ENCODE data around the gene CAMK4. TPM values are rescaled to one million over a fixed set of nuclear protein-coding genes. Genes with fewer than 3 reads are reported as not detected.

CAMK4 gene
- total RNA-seq, 1 donor from 2014 or later: 33.7 TPM

- DNase-seq: no peak
Observed at GRCh38 chr5:111224561-111225345, 569 bp downstream of the CAMK4 start.

GRCh38 chr5:111225926-111226325 lies 1.7 kb downstream of the CAMK4 start:
- no peak for TF ChIP-seq CTCF (IDR thresholded peaks at IDR 0.05; ENCODE audit: partially characterized antibody, unreplicated experiment)

More at GRCh38 chr5:111224561-111225345, 569 bp downstream of the CAMK4 start:
- Mint-ChIP-seq H3K9me3 (ENCODE audit: unreplicated experiment) (peaks cover 8% of the 10 kb centered on the region), H3K4me3 (ENCODE audit: unreplicated experiment) (peak overlapping the region; percentile 91), H3K36me3 (ENCODE audit: unreplicated experiment) (no peaks in the 10 kb centered on the region), H3K4me1 (ENCODE audit: low read depth, unreplicated experiment) (peaks cover 24% of the 10 kb centered on the region), H3K27ac (ENCODE audit: unreplicated experiment) (peak overlapping the region; percentile 79), H3K27me3 (ENCODE audit: unreplicated experiment) (peaks cover 15% of the 10 kb centered on the region)
- no peak for TF ChIP-seq CTCF (IDR thresholded peaks at IDR 0.05; ENCODE audit: partially characterized antibody, unreplicated experiment)

GRCh38 chr5:111226556-111226955 lies 2.4 kb downstream of the CAMK4 start:
- no peak overlapping the region for H3K27ac Mint-ChIP-seq (ENCODE audit: unreplicated experiment)
- H3K9me3 Mint-ChIP-seq (ENCODE audit: unreplicated experiment): peaks cover 8% of the 10 kb centered on the region
- no peaks in the 10 kb centered on the region for H3K36me3 Mint-ChIP-seq (ENCODE audit: unreplicated experiment)
- H3K4me1 Mint-ChIP-seq (ENCODE audit: low read depth, unreplicated experiment): peaks cover 31% of the 10 kb centered on the region
- H3K4me3 Mint-ChIP-seq (ENCODE audit: unreplicated experiment): no peak overlapping the region
- H3K27me3 Mint-ChIP-seq (ENCODE audit: unreplicated experiment): peaks cover 15% of the 10 kb centered on the region
- TF ChIP-seq CTCF (IDR thresholded peaks at IDR 0.05; ENCODE audit: partially characterized antibody, unreplicated experiment): no peak
- DNase-seq: no peak

More at GRCh38 chr5:111225926-111226325, 1.7 kb downstream of the CAMK4 start:
- Mint-ChIP-seq H3K4me3 (ENCODE audit: unreplicated experiment) (peak overlapping the region; percentile 91), H3K27ac (ENCODE audit: unreplicated experiment) (no peak overlapping the region), H3K36me3 (ENCODE audit: unreplicated experiment) (no peaks in the 10 kb centered on the region), H3K4me1 (ENCODE audit: low read depth, unreplicated experiment) (peaks cover 27% of the 10 kb centered on the region), H3K27me3 (ENCODE audit: unreplicated experiment) (peaks cover 15% of the 10 kb centered on the region), H3K9me3 (ENCODE audit: unreplicated experiment) (peaks cover 8% of the 10 kb centered on the region)
- no peak for DNase-seq

- peaks cover 34% of the 10 kb centered on the region for H3K4me1 Mint-ChIP-seq (ENCODE audit: low read depth, unreplicated experiment)
- TF ChIP-seq CTCF (IDR thresholded peaks at IDR 0.05; ENCODE audit: partially characterized antibody, unreplicated experiment): no peak
- peaks cover 15% of the 10 kb centered on the region for H3K27me3 Mint-ChIP-seq (ENCODE audit: unreplicated experiment)
- DNase-seq: no peak
- peaks cover 8% of the 10 kb centered on the region for H3K9me3 Mint-ChIP-seq (ENCODE audit: unreplicated experiment)
- H3K4me3 Mint-ChIP-seq (ENCODE audit: unreplicated experiment): no peak overlapping the region
- H3K27ac Mint-ChIP-seq (ENCODE audit: unreplicated experiment): no peak overlapping the region
- H3K36me3 Mint-ChIP-seq (ENCODE audit: unreplicated experiment): no peaks in the 10 kb centered on the region
Observed at GRCh38 chr5:111227226-111227782, 3.1 kb downstream of the CAMK4 start.

GRCh38 chr5:111227801-111228200 lies 3.6 kb downstream of the CAMK4 start:
- H3K27me3 Mint-ChIP-seq (ENCODE audit: unreplicated experiment): peaks cover 15% of the 10 kb centered on the region
- TF ChIP-seq CTCF (IDR thresholded peaks at IDR 0.05; ENCODE audit: partially characterized antibody, unreplicated experiment): no peak
- peaks cover 34% of the 10 kb centered on the region for H3K4me1 Mint-ChIP-seq (ENCODE audit: low read depth, unreplicated experiment)
- peaks cover 8% of the 10 kb centered on the region for H3K9me3 Mint-ChIP-seq (ENCODE audit: unreplicated experiment)
- no peak overlapping the region for H3K27ac Mint-ChIP-seq (ENCODE audit: unreplicated experiment)
- no peak overlapping the region for H3K4me3 Mint-ChIP-seq (ENCODE audit: unreplicated experiment)
- H3K36me3 Mint-ChIP-seq (ENCODE audit: unreplicated experiment): no peaks in the 10 kb centered on the region
- DNase-seq: no peak

All from glutamatergic neuron (in vitro differentiated cells).